22Rv1 (cell line): Measurements from ENCODE around the gene RNF213.

Experiments
- H3K27ac ChIP-seq: fragments of 450-650 bp; 2 replicates; pipeline ENCODE4 v1.5.1; 2017
- CTCF ChIP-seq: fragments of 450-650 bp; IDR thresholded peaks from 2 replicates; pipeline ENCODE4 v1.5.1; 2017; ENCODE audit warnings: mild to moderate bottlenecking
- ZFX ChIP-seq: fragments of 450-650 bp; IDR thresholded peaks from 2 replicates; pipeline ENCODE4 v1.6.1; 2017; ENCODE audit warnings: antibody characterized with exemption, borderline replicate concordance

RNF213 gene

DNA sequence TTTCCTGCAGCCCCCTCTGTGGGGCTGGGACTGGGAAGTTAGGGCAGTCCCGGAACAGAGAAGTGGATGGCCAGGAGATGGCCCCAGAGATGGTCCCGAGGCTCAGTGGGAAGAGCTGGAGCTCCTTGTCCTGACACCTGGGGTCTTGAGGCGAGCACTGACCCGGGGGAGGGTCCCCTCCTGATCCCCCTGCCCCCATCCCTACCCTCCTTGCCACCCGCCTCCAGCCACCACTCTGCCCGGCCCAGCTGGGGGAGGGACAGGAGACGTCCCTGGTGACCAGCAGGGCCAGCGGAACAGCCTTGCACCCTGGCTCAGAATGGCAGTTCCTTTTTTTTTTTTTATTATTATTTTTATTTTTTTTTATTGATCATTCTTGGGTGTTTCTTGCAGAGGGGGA is 13.9 kb upstream of the RNF213 start:
- no peak overlapping the region for H3K27ac ChIP-seq
- no peak for TF ChIP-seq ZFX
- TF ChIP-seq CTCF, result no peak

- TF ChIP-seq CTCF (no peak), ZFX (no peak)
- no peak overlapping the region for H3K27ac ChIP-seq
Observed at GRCh38 chr17:80247561-80247960, 13.1 kb upstream of the RNF213 start.

DNA sequence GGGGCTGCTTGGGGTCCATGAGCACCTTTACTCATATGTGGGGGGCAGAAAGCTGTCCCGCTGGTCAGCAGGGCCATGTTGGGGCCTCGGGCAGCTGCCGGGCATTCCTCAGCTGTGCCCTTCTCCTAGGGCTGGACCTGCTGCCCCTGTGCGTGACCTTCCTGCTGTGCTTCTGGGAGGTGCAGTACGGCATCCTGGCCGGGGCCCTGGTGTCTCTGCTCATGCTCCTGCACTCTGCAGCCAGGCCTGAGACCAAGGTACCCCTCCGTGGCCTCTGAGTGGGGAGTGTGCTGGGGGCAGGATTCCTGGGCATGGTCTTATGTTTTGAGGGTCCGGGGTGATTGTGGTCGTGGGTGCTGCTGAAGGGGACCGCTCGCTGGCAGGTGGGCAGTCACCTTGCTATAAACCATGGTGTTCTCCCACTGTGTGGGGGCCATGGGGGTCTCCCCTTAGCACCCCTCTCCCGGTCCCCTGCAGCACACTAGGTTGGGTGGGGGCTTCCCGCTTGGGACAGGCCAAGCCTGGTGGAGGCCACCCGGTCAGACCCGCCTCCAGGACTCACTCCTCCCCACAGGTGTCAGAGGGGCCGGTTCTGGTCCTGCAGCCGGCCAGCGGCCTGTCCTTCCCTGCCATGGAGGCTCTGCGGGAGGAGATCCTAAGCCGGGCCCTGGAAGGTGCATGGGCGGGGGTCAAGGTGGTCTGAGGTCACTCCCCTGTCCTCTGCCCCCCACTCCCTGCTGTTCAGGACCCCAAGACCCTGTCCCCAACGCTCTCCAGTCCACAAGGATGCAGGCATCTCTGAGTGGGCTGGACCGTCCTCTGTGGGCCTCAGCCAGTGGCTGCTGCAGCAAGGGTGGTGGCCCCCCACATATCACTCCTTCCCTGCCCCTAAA is 12.4 kb upstream of the RNF213 start:
- no peak for TF ChIP-seq ZFX
- no peak overlapping the region for H3K27ac ChIP-seq

- no peak overlapping the region for H3K27ac ChIP-seq
- no peak for TF ChIP-seq CTCF
- TF ChIP-seq ZFX, result no peak
Observed at GRCh38 chr17:80248894-80249710, 11.6 kb upstream of the RNF213 start.

- TF ChIP-seq ZFX (no peak), CTCF (no peak)
- no peak overlapping the region for H3K27ac ChIP-seq
Observed at GRCh38 chr17:80251966-80252365, 8.7 kb upstream of the RNF213 start.

GRCh38 chr17:80252871-80253270 is 7.8 kb upstream of the RNF213 start:
- TF ChIP-seq CTCF (peak; percentile 89), ZFX (no peak)
- no peak overlapping the region for H3K27ac ChIP-seq

- TF ChIP-seq ZFX (no peak), CTCF (no peak)
- H3K27ac ChIP-seq, result peak overlapping the region; percentile 80
Observed at GRCh38 chr17:80253631-80254395, 6.8 kb upstream of the RNF213 start.
